ENCODE data around the gene BTN3A1. TPM values are rescaled to one million over a fixed set of nuclear protein-coding genes. Genes with fewer than 3 reads are reported as not detected.

BTN3A1 gene
- total RNA-seq, 1 donor from 2014 or later: 12.7 TPM

DNA sequence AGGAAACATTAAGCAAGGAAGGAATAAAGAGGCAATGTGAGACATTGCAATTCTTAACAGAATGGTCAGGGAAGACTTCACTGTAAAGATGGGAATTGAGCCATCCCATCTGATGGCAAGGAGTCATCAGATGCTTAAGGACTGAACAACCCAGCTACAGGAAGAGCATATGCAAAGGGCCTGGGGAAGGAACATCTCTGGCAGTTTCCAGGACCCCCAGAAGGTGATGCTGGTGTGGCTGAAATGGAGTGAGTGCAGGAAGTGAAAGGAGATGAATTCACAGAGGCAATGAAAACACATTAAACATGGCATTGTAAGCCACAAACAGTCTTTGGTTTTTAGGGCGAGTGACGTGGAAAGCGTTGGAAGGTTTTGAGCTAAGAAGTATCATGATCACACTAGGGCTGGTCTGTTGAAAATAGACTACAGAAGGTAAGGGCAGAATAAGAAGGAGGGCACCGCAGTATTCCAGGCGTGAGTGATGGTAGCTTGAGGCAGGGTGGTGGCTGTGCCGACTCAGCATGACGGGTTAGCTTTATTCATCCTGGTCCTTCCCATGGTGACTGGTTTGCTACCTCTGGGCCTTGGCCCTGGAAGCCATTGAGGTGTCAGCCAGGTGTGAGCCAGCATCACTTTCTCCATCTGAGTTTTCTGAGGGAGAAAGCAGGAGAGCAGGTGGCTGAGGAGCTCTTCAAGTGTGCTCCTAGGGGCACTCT lies 62.5 kb downstream of the BTN3A1 start:
- TF ChIP-seq, protein P1, sequence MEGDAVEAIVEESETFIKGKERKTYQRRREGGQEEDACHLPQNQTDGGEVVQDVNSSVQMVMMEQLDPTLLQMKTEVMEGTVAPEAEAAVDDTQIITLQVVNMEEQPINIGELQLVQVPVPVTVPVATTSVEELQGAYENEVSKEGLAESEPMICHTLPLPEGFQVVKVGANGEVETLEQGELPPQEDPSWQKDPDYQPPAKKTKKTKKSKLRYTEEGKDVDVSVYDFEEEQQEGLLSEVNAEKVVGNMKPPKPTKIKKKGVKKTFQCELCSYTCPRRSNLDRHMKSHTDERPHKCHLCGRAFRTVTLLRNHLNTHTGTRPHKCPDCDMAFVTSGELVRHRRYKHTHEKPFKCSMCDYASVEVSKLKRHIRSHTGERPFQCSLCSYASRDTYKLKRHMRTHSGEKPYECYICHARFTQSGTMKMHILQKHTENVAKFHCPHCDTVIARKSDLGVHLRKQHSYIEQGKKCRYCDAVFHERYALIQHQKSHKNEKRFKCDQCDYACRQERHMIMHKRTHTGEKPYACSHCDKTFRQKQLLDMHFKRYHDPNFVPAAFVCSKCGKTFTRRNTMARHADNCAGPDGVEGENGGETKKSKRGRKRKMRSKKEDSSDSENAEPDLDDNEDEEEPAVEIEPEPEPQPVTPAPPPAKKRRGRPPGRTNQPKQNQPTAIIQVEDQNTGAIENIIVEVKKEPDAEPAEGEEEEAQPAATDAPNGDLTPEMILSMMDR (conservative IDR thresholded peaks at IDR 0.05): no peak
- Mint-ChIP-seq H3K4me1 (peaks cover 8% of the 10 kb centered on the region), H3K27ac (ENCODE audit: unreplicated experiment) (no peak overlapping the region), H3K36me3 (ENCODE audit: low read depth) (peaks cover 46% of the 10 kb centered on the region), H3K9me3 (no peaks in the 10 kb centered on the region), H3K27me3 (ENCODE audit: low read depth) (no peaks in the 10 kb centered on the region), H3K4me3 (no peak overlapping the region)
- no peak for DNase-seq (ENCODE audit: low read depth, low spot score)

Other genes with a start within 250 kb of the BTN3A1 start
- gene BTN3A2, start 37.1 kb upstream of the BTN3A1 start, total RNA-seq: 9.6 and 12.5 TPM in 2 replicates
- 24.5 and 25.0 TPM in 2 replicates for gene BTN2A2, start 19.2 kb upstream of the BTN3A1 start, total RNA-seq
- 4.2 and 5.1 TPM in 2 replicates for gene BTN3A3, start 38.2 kb downstream of the BTN3A1 start, total RNA-seq
- gene BTN2A1, start 55.7 kb downstream of the BTN3A1 start, total RNA-seq: 25.2 and 25.8 TPM in 2 replicates
- not detected in 2 replicates for gene BTN1A1, start 98.0 kb downstream of the BTN3A1 start, total RNA-seq
- gene HMGN4, start 136.1 kb downstream of the BTN3A1 start, total RNA-seq: 49.7 and 50.1 TPM in 2 replicates
- gene ABT1, start 194.7 kb downstream of the BTN3A1 start, total RNA-seq: 24.8 and 26.3 TPM in 2 replicates